Measurements from ENCODE around the gene CCK.

Gene CCK

GRCh38 chr3:42210726-42211125, 55.3 kb downstream of the CCK start:
- no peak for ATAC-seq
- no peak for TF ChIP-seq RARB (CRISPR knock-in tag; IDR thresholded peaks at IDR 0.05)
- no peak for TF ChIP-seq POU6F1 (CRISPR knock-in tag; IDR thresholded peaks at IDR 0.05; ENCODE audit: borderline replicate concordance, low read depth)
- no peak for TF ChIP-seq ZNF8 (CRISPR knock-in tag; IDR thresholded peaks at IDR 0.05)
- TF ChIP-seq, protein P1, sequence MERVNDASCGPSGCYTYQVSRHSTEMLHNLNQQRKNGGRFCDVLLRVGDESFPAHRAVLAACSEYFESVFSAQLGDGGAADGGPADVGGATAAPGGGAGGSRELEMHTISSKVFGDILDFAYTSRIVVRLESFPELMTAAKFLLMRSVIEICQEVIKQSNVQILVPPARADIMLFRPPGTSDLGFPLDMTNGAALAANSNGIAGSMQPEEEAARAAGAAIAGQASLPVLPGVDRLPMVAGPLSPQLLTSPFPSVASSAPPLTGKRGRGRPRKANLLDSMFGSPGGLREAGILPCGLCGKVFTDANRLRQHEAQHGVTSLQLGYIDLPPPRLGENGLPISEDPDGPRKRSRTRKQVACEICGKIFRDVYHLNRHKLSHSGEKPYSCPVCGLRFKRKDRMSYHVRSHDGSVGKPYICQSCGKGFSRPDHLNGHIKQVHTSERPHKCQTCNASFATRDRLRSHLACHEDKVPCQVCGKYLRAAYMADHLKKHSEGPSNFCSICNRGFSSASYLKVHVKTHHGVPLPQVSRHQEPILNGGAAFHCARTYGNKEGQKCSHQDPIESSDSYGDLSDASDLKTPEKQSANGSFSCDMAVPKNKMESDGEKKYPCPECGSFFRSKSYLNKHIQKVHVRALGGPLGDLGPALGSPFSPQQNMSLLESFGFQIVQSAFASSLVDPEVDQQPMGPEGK (CRISPR knock-in tag; IDR thresholded peaks at IDR 0.05; ENCODE audit: borderline replicate concordance), result no peak
- no peak for TF ChIP-seq SNAI2 (CRISPR knock-in tag; IDR thresholded peaks at IDR 0.05)
- TF ChIP-seq ARNTL (CRISPR knock-in tag; IDR thresholded peaks at IDR 0.05; ENCODE audit: borderline replicate concordance, low read depth), result no peak
- TF ChIP-seq PPARA (CRISPR knock-in tag; IDR thresholded peaks at IDR 0.05; ENCODE audit: borderline replicate concordance), result no peak
- no peak for TF ChIP-seq ZFP30 (CRISPR knock-in tag; IDR thresholded peaks at IDR 0.05)
- no peak for TF ChIP-seq CSDC2 (CRISPR knock-in tag; IDR thresholded peaks at IDR 0.05)
- TF ChIP-seq ISL1 (CRISPR knock-in tag; IDR thresholded peaks at IDR 0.05), result no peak
- TF ChIP-seq, protein P2, sequence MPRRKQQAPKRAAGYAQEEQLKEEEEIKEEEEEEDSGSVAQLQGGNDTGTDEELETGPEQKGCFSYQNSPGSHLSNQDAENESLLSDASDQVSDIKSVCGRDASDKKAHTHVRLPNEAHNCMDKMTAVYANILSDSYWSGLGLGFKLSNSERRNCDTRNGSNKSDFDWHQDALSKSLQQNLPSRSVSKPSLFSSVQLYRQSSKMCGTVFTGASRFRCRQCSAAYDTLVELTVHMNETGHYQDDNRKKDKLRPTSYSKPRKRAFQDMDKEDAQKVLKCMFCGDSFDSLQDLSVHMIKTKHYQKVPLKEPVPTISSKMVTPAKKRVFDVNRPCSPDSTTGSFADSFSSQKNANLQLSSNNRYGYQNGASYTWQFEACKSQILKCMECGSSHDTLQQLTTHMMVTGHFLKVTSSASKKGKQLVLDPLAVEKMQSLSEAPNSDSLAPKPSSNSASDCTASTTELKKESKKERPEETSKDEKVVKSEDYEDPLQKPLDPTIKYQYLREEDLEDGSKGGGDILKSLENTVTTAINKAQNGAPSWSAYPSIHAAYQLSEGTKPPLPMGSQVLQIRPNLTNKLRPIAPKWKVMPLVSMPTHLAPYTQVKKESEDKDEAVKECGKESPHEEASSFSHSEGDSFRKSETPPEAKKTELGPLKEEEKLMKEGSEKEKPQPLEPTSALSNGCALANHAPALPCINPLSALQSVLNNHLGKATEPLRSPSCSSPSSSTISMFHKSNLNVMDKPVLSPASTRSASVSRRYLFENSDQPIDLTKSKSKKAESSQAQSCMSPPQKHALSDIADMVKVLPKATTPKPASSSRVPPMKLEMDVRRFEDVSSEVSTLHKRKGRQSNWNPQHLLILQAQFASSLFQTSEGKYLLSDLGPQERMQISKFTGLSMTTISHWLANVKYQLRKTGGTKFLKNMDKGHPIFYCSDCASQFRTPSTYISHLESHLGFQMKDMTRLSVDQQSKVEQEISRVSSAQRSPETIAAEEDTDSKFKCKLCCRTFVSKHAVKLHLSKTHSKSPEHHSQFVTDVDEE (CRISPR knock-in tag; IDR thresholded peaks at IDR 0.05), result no peak

- TF ChIP-seq RARB (CRISPR knock-in tag; IDR thresholded peaks at IDR 0.05) (no peak), ISL1 (CRISPR knock-in tag; IDR thresholded peaks at IDR 0.05) (no peak), OSR1 (CRISPR knock-in tag; IDR thresholded peaks at IDR 0.05) (no peak), TCF4 (CRISPR knock-in tag; IDR thresholded peaks at IDR 0.05; ENCODE audit: borderline replicate concordance) (no peak), BACH2 (CRISPR knock-in tag; IDR thresholded peaks at IDR 0.05; ENCODE audit: borderline replicate concordance) (no peak)
- TF ChIP-seq, protein P1 (CRISPR knock-in tag; IDR thresholded peaks at IDR 0.05; ENCODE audit: borderline replicate concordance), result no peak
- ATAC-seq, result no peak
Observed at GRCh38 chr3:42209917-42210316, 56.1 kb downstream of the CCK start.
